HepG2 (cell line): Measurements from ENCODE around the gene RBM19. TPM values are rescaled to one million over a fixed set of nuclear protein-coding genes. Genes with fewer than 3 reads are reported as not detected.

Experiments
- ATAC-seq: fragments of 200-7000 bp; cut with Tn5 transposase; 3 replicates; pipeline ENCODE4 v1.9.1; 2020; ENCODE audit warnings: mild to moderate bottlenecking, moderate library complexity
- BruUV-seq: library from RNA; stranded (reverse); fragments of 400-500 nt; replicated peaks from 2 replicates; lab custom pipeline; 2021; lab: Mats Ljungman, UMichigan
- CTCF ChIA-PET: fragments of 300-600 bp; formaldehyde crosslinking; extraction: SDS; loops from one replicate; lab custom pipeline; 2021; ENCODE audit warnings: low total read pairs, inconsistent platforms, low intra/inter-chr PET ratio; lab: Yijun Ruan, JAX
- POLR2A ChIA-PET: fragments of 350-600 bp; sonication (Branson Sonifier 250); formaldehyde crosslinking; loops from one replicate; lab custom pipeline; 2020; ENCODE audit warnings: antibody characterized with exemption, inconsistent platforms; lab: Yijun Ruan, JAX
- DNase-seq: peaks from one replicate; pipeline ENCODE4 v3.0.0-alpha.2; 2015; ENCODE audit warnings: low spot score
- FAIRE-seq: peaks from 3 replicates; lab custom pipeline; 2011; peaks lifted over from hg19 to GRCh38; lab: Jason Lieb, UNC
- H2AFZ ChIP-seq: one replicate; pipeline ENCODE4 v1.6.1; 2011; ENCODE audit warnings: low read length, inconsistent platforms
- H3K27ac ChIP-seq: fragments of 300-600 bp; 3 replicates; pipeline ENCODE4 v1.8.0; 2011; ENCODE audit warnings: mixed run types, mild to moderate bottlenecking, mixed read lengths, low read length, inconsistent platforms; ENCODE audit not compliant: insufficient read depth; ENCODE audit errors: extremely low read length
- H3K27me3 ChIP-seq, 2 experiments: fragments of 200-600 bp in 1 of 2; 2 replicates in 1 of 2; 3 replicates in 1 of 2; pipeline versions ENCODE4 v1.6.0 to v1.8.0; 2011; ENCODE audit warnings: low read length in 2 of 2, mild to moderate bottlenecking in 2 of 2, moderate library complexity in 2 of 2, inconsistent platforms in 1 of 2; ENCODE audit not compliant: insufficient read depth in 2 of 2, control insufficient read depth in 1 of 2
- H3K36me3 ChIP-seq, 2 experiments: fragments of 200-600 bp in 1 of 2; replicated peaks in 1 of 2; 2 replicates in 1 of 2; 3 replicates in 1 of 2; pipeline versions ENCODE4 v1.5.1 to v1.8.0; 2011; ENCODE audit warnings: low read length in 2 of 2, inconsistent platforms in 1 of 2; ENCODE audit not compliant: insufficient read depth in 2 of 2, control insufficient read depth in 1 of 2
- H3K4me1 ChIP-seq: 2 replicates; pipeline ENCODE4 v1.5.1; 2012; ENCODE audit warnings: low read length, inconsistent platforms; ENCODE audit not compliant: insufficient read depth
- H3K4me2 ChIP-seq: 2 replicates; pipeline ENCODE4 v1.6.0; 2011; ENCODE audit warnings: low read depth, low read length, inconsistent platforms
- H3K4me3 ChIP-seq, 3 experiments: fragments of 200-600 bp in 1 of 3; sonication (generic), shearing (Covaris generic) in 1 of 3; replicated peaks in 1 of 3; 2 replicates each; pipeline ENCODE4 v1.5.1; 2011 to 2016; ENCODE audit warnings: low read length in 3 of 3, inconsistent platforms in 2 of 3, low read depth in 2 of 3, mild to moderate bottlenecking in 2 of 3, control low read depth in 1 of 3, mixed read lengths in 1 of 3; ENCODE audit not compliant: insufficient read depth in 1 of 3
- H3K79me2 ChIP-seq: one replicate; pipeline ENCODE4 v1.6.1; 2011; ENCODE audit warnings: low read length, inconsistent platforms; ENCODE audit not compliant: insufficient read depth
- H3K9ac ChIP-seq: 2 replicates; pipeline ENCODE4 v1.6.0; 2011; ENCODE audit warnings: mild to moderate bottlenecking, low read depth, low read length, inconsistent platforms; ENCODE audit not compliant: insufficient read depth
- H3K9me3 ChIP-seq: 2 replicates; pipeline ENCODE4 v1.5.1; 2012; ENCODE audit warnings: mild to moderate bottlenecking, low read length
- H4K20me1 ChIP-seq: 2 replicates; pipeline ENCODE4 v1.6.0; 2011; ENCODE audit warnings: inconsistent platforms, mild to moderate bottlenecking, low read length, moderate library complexity; ENCODE audit not compliant: insufficient read depth
- ELF1 ChIP-seq: sonication (generic); formaldehyde crosslinking; IDR thresholded peaks from 2 replicates; pipeline ENCODE4 v1.4.0; 2020; ENCODE audit warnings: missing genetic modification reagents
- FLYWCH1 ChIP-seq: sonication (generic); formaldehyde crosslinking; IDR thresholded peaks from 2 replicates; pipeline ENCODE4 v1.8.1; 2023; ENCODE audit warnings: mild to moderate bottlenecking, missing genetic modification reagents
- HOXA3 ChIP-seq: sonication (generic); formaldehyde crosslinking; IDR thresholded peaks from 2 replicates; pipeline ENCODE4 v1.5.0; 2020; ENCODE audit warnings: missing genetic modification reagents
- MAZ ChIP-seq, 2 experiments: sonication (generic) in 1 of 2; formaldehyde crosslinking in 1 of 2; IDR thresholded peaks; 2 replicates each; pipeline versions ENCODE4 v1.5.0 to v1.6.1; 2012 to 2020; ENCODE audit warnings: low read depth in 2 of 2, mild to moderate bottlenecking in 2 of 2, borderline replicate concordance in 1 of 2, improper control_type of control experiment in 1 of 2, low read length in 1 of 2, missing genetic modification reagents in 1 of 2, moderate library complexity in 1 of 2
- NFIB ChIP-seq: sonication (generic); formaldehyde crosslinking; IDR thresholded peaks from 2 replicates; pipeline ENCODE4 v1.9.0; 2021; ENCODE audit warnings: missing genetic modification reagents, mild to moderate bottlenecking, borderline replicate concordance
- PLRG1 ChIP-seq: fragments of 450-650 bp; conservative IDR thresholded peaks from 2 replicates; pipeline ENCODE4 v1.6.1; 2016
- TCF7L2 ChIP-seq: IDR thresholded peaks from 2 replicates; pipeline ENCODE4 v1.6.1; 2011; ENCODE audit warnings: mild to moderate bottlenecking, low read depth, low read length, moderate library complexity
- ZNF251 ChIP-seq: sonication (generic); formaldehyde crosslinking; IDR thresholded peaks from 2 replicates; pipeline ENCODE4 v1.9.0; 2021; ENCODE audit warnings: mild to moderate bottlenecking, missing genetic modification reagents
- ZNF296 ChIP-seq: sonication (generic); formaldehyde crosslinking; conservative IDR thresholded peaks from 2 replicates; pipeline ENCODE4 v1.5.0; 2020; ENCODE audit warnings: mild to moderate bottlenecking, missing genetic modification reagents
- ZNF3 ChIP-seq: IDR thresholded peaks from 2 replicates; pipeline ENCODE4 v1.7.0; 2017; ENCODE audit warnings: inconsistent platforms
- ZNF572 ChIP-seq: sonication (generic); formaldehyde crosslinking; IDR thresholded peaks from 2 replicates; pipeline ENCODE4 v1.5.1; 2020; ENCODE audit warnings: mild to moderate bottlenecking, missing genetic modification reagents
- WGBS: methylation state at CpG from one replicate; pipeline ENCODE4 v1.1.6; 2017; ENCODE audit warnings: low lambda C conversion rate; 5-methylcytosine and 5-hydroxymethylcytosine counted together
- in situ Hi-C: cut with HindIII; loops from 2 replicates; pipeline ENCODE4 v1.10.0; 2017; ENCODE audit warnings: low pct_unique_long_range_greater_than_20kb; ENCODE audit not compliant: extremely low pct_ligation_motif_present
- intact Hi-C: fragments of 100-400 bp; cut with micrococcal nuclease; formaldehyde crosslinking; loops from one replicate; pipeline ENCODE4 v1.10.0; 2022; ENCODE audit not compliant: unreplicated experiment
- polyA plus RNA-seq, 8 experiments: library from polyadenylated mRNA; depleted of rRNA in 3 of 8; stranded (reverse) in 7 of 8; unstranded in 1 of 8; fragments of >200 nt; fragmentation: Illumina TruSeq in 4 of 8; extraction: Trizol in 4 of 8; gene quantifications; 2 replicates each; pipeline versions ENCODE4 v1.2.1 to v1.2.3, GENCODE V29; 2011 to 2016; ENCODE audit warnings: low read depth in 4 of 8, missing spikeins in 1 of 8, mixed read lengths in 1 of 8; ENCODE audit not compliant: insufficient read depth in 1 of 8
- total RNA-seq, 5 experiments: library from RNA; depleted of rRNA; stranded (reverse); fragments of >200 nt; fragmentation: Illumina TruSeq; extraction: Trizol; gene quantifications; 2 replicates each; pipeline ENCODE4 v1.2.3, GENCODE V29; 2016; ENCODE audit warnings: low read depth in 1 of 5
- TF ChIP-seq, protein P1 (sequence below): sonication (generic); formaldehyde crosslinking; IDR thresholded peaks from 2 replicates; pipeline ENCODE4 v1.5.0; 2020; ENCODE audit warnings: mild to moderate bottlenecking, missing genetic modification reagents
- TF ChIP-seq, protein P2 (sequence below), 2 experiments: fragments of 450-650 bp in 1 of 2; sonication (generic) in 1 of 2; formaldehyde crosslinking in 1 of 2; IDR thresholded peaks; 2 replicates each; pipeline versions ENCODE4 v1.6.1 to v1.8.0; 2016 to 2022; ENCODE audit warnings: antibody characterized with exemption in 1 of 2, mild to moderate bottlenecking in 1 of 2, missing genetic modification reagents in 1 of 2

RBM19 gene
- total and polyA plus RNA-seq, 2 of the 13 experiments (the other 11 are each of a cell fraction or from before 2014, with no cell fraction given): 19.3 to 32.2 TPM

DNA sequence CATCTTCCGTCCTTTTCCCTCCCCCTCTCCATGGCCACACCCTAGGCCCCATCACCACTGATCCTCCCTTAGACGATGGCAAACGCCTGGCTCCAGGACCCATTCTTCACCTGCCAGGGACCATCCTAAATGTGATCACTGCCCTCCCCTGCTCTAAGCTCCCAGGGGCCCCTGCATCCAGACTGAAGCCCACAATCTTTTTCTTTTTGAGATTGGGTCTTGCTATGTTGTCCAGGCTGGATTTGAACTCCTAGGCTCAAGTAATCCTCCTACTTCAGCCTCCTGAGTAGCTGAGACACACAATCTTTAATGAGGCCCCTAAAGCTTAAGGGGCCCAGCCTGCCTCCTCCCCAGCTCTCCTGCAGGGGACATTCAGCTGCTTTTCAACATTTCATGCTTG lies 15.3 kb downstream of the RBM19 start:
- CTCF ChIA-PET: no interaction called here
- WGBS: 98% methylated on average over 3 of the region's 3 CpGs
- H3K4me3 ChIP-seq: no peak overlapping the region
- no peak overlapping the region for H3K9ac ChIP-seq
- H3K27ac ChIP-seq: no peak overlapping the region
- H3K9me3 ChIP-seq: no peaks in the 10 kb centered on the region
- H3K4me2 ChIP-seq: no peak overlapping the region
- no peak for DNase-seq
- no TSS peak for BruUV-seq
- no peaks in the 10 kb centered on the region for H3K4me1 ChIP-seq
- peaks cover 43 to 93% of the 10 kb centered on the region in 2 experiments for H3K36me3 ChIP-seq
- intact Hi-C loops: no loop called here
- in situ Hi-C loops: no loop called here
- no peak overlapping the region for H2AFZ ChIP-seq
- no peaks in the 10 kb centered on the region for H3K27me3 ChIP-seq
- FAIRE-seq: no peak
- H3K79me2 ChIP-seq: no peaks in the 10 kb centered on the region
- H4K20me1 ChIP-seq: no peaks in the 10 kb centered on the region
- POLR2A ChIA-PET: no interaction called here
- ATAC-seq: no peak
- no peak for TF ChIP-seq ZNF296 (CRISPR knock-in tag)
- no peak for TF ChIP-seq ZNF251 (CRISPR knock-in tag)
- no peak for TF ChIP-seq TCF7L2
- TF ChIP-seq, protein P1, sequence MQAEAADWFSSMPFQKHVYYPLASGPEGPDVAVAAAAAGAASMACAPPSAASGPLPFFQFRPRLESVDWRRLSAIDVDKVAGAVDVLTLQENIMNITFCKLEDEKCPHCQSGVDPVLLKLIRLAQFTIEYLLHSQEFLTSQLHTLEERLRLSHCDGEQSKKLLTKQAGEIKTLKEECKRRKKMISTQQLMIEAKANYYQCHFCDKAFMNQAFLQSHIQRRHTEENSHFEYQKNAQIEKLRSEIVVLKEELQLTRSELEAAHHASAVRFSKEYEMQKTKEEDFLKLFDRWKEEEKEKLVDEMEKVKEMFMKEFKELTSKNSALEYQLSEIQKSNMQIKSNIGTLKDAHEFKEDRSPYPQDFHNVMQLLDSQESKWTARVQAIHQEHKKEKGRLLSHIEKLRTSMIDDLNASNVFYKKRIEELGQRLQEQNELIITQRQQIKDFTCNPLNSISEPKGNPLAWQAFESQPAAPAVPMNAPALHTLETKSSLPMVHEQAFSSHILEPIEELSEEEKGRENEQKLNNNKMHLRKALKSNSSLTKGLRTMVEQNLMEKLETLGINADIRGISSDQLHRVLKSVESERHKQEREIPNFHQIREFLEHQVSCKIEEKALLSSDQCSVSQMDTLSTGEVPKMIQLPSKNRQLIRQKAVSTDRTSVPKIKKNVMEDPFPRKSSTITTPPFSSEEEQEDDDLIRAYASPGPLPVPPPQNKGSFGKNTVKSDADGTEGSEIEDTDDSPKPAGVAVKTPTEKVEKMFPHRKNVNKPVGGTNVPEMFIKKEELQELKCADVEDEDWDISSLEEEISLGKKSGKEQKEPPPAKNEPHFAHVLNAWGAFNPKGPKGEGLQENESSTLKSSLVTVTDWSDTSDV (CRISPR knock-in tag): no peak
- no peak for TF ChIP-seq ZNF572
- no peak for TF ChIP-seq ZNF3 (CRISPR knock-in tag)
- TF ChIP-seq ELF1: no peak
- TF ChIP-seq, protein P2, sequence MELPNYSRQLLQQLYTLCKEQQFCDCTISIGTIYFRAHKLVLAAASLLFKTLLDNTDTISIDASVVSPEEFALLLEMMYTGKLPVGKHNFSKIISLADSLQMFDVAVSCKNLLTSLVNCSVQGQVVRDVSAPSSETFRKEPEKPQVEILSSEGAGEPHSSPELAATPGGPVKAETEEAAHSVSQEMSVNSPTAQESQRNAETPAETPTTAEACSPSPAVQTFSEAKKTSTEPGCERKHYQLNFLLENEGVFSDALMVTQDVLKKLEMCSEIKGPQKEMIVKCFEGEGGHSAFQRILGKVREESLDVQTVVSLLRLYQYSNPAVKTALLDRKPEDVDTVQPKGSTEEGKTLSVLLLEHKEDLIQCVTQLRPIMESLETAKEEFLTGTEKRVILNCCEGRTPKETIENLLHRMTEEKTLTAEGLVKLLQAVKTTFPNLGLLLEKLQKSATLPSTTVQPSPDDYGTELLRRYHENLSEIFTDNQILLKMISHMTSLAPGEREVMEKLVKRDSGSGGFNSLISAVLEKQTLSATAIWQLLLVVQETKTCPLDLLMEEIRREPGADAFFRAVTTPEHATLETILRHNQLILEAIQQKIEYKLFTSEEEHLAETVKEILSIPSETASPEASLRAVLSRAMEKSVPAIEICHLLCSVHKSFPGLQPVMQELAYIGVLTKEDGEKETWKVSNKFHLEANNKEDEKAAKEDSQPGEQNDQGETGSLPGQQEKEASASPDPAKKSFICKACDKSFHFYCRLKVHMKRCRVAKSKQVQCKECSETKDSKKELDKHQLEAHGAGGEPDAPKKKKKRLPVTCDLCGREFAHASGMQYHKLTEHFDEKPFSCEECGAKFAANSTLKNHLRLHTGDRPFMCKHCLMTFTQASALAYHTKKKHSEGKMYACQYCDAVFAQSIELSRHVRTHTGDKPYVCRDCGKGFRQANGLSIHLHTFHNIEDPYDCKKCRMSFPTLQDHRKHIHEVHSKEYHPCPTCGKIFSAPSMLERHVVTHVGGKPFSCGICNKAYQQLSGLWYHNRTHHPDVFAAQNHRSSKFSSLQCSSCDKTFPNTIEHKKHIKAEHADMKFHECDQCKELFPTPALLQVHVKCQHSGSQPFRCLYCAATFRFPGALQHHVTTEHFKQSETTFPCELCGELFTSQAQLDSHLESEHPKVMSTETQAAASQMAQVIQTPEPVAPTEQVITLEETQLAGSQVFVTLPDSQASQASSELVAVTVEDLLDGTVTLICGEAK (IDR thresholded peaks at IDR 0.05): no peak
- TF ChIP-seq, protein P2 (CRISPR knock-in tag; IDR thresholded peaks at IDR 0.05): no peak
- no peak for TF ChIP-seq MAZ (IDR thresholded peaks at IDR 0.05; ENCODE audit: borderline replicate concordance, low read depth, low read length)
- TF ChIP-seq MAZ (CRISPR knock-in tag; IDR thresholded peaks at IDR 0.05; ENCODE audit: low read depth): no peak
- no peak for TF ChIP-seq FLYWCH1 (CRISPR knock-in tag)
- no peak for TF ChIP-seq PLRG1
- no peak for TF ChIP-seq NFIB (CRISPR knock-in tag)
- no peak for TF ChIP-seq HOXA3 (CRISPR knock-in tag)
